CD4-positive, alpha-beta T cell treated with Interferon alpha-2 for 1 hour (primary cell): ENCODE data around the gene INTS7.

Source experiments
- DNase-seq, 2 donors: peaks; one replicate each; pipeline ENCODE4 v3.0.0-alpha.2; 2020 to 2022

Gene INTS7

GRCh38 chr1:212035123-212035834, at the start of gene INTS7, which contains the start of gene DTL:
TSS of gene INTS7 (minus strand) at chr1:212035557. CDS start at chr1:212035437, 120 bp downstream.
TSS of gene DTL (plus strand) at chr1:212035748. CDS start at chr1:212035891, 143 bp downstream.
- DNase-seq = peak; percentile 99

- DNase-seq = no peak
Observed at GRCh38 chr1:212082765-212083406, 47.5 kb upstream of the INTS7 start.

GRCh38 chr1:212078826-212079225, 43.5 kb upstream of the INTS7 start:
- DNase-seq = no peak

- DNase-seq = no peak
Observed at GRCh38 chr1:212077028-212077427, 41.7 kb upstream of the INTS7 start.

GRCh38 chr1:212074856-212075255, 39.5 kb upstream of the INTS7 start:
- DNase-seq = no peak

- no peak for DNase-seq
Observed at GRCh38 chr1:212074313-212074712, 39.0 kb upstream of the INTS7 start.

GRCh38 chr1:212073490-212073889, 38.1 kb upstream of the INTS7 start:
- DNase-seq = no peak

GRCh38 chr1:212072047-212072446, 36.7 kb upstream of the INTS7 start:
- DNase-seq = no peak

GRCh38 chr1:212070720-212071302, 35.5 kb upstream of the INTS7 start:
- DNase-seq = peak in 1 of 2 donors; percentile 68

- no peak for DNase-seq
Observed at GRCh38 chr1:212067787-212068186, 32.4 kb upstream of the INTS7 start.

GRCh38 chr1:212062832-212063438, 27.6 kb upstream of the INTS7 start:
- DNase-seq = peak in 1 of 2 donors; percentile 55

GRCh38 chr1:212060632-212061472, 25.5 kb upstream of the INTS7 start:
- DNase-seq = no peak

- DNase-seq = no peak
Observed at GRCh38 chr1:212055333-212055732, 20.0 kb upstream of the INTS7 start.

GRCh38 chr1:212053993-212054392, 18.6 kb upstream of the INTS7 start:
- DNase-seq = no peak

GRCh38 chr1:212045981-212046380, 10.6 kb upstream of the INTS7 start:
- DNase-seq = no peak

- DNase-seq = no peak
Observed at GRCh38 chr1:212044851-212045250, 9.5 kb upstream of the INTS7 start.

GRCh38 chr1:212042436-212042835, 7.1 kb upstream of the INTS7 start:
- DNase-seq = no peak

GRCh38 chr1:212040629-212041412, 5.5 kb upstream of the INTS7 start:
- DNase-seq = peak in 1 of 2 donors; percentile 26

- DNase-seq = no peak
Observed at GRCh38 chr1:212039622-212040021, 4.3 kb upstream of the INTS7 start.

GRCh38 chr1:212037900-212038299, 2.5 kb upstream of the INTS7 start:
- peak in 1 of 2 donors; percentile 35 for DNase-seq

GRCh38 chr1:212035835-212036605, 663 bp upstream of the INTS7 start:
- no peak for DNase-seq
